Endodermal cell (in vitro differentiated cells): ENCODE measurements around the gene TMEM200C. TPM values are rescaled to one million over a fixed set of nuclear protein-coding genes. Genes with fewer than 3 reads are reported as not detected.

Source experiments
- DNase-seq: peaks from one replicate; pipeline ENCODE4 v3.0.0-alpha.2; 2017
- H3K27ac ChIP-seq: 2 replicates; pipeline ENCODE4 v1.5.1; 2013; ENCODE audit warnings: mild to moderate bottlenecking, low read depth, low read length, moderate library complexity
- H3K27me3 ChIP-seq: 2 replicates; pipeline ENCODE4 v1.6.1; 2013; ENCODE audit warnings: mild to moderate bottlenecking, low read length, moderate library complexity; ENCODE audit not compliant: insufficient read depth, control insufficient read depth, poor library complexity, severe bottlenecking
- H3K36me3 ChIP-seq: 2 replicates; pipeline ENCODE4 v1.7.0; 2013; ENCODE audit warnings: mild to moderate bottlenecking, low read length, moderate library complexity; ENCODE audit not compliant: control insufficient read depth, insufficient read depth
- H3K4me1 ChIP-seq: one replicate; pipeline ENCODE4 v1.7.0; 2013; ENCODE audit warnings: low read length; ENCODE audit not compliant: control insufficient read depth, insufficient read depth
- H3K4me3 ChIP-seq: 2 replicates; pipeline ENCODE4 v1.5.1; 2013; ENCODE audit warnings: mild to moderate bottlenecking, low read length, moderate library complexity
- H3K9ac ChIP-seq: 2 replicates; pipeline ENCODE4 v1.6.1; 2013; ENCODE audit warnings: mild to moderate bottlenecking, low read length, moderate library complexity; ENCODE audit not compliant: poor library complexity, severe bottlenecking; ENCODE audit errors: extremely low read depth
- H3K9me3 ChIP-seq: 2 replicates; pipeline ENCODE4 v1.6.1; 2013; ENCODE audit warnings: mild to moderate bottlenecking, low read length, moderate library complexity; ENCODE audit not compliant: control insufficient read depth
- H3K27ac Mint-ChIP-seq: 2 replicates; pipeline ENCODE4 v1.8.0; 2020; ENCODE audit warnings: mixed read lengths
- H3K27me3 Mint-ChIP-seq: 2 replicates; pipeline ENCODE4 v1.8.0; 2021; ENCODE audit warnings: mild to moderate bottlenecking, mixed read lengths; ENCODE audit not compliant: insufficient read depth
- H3K36me3 Mint-ChIP-seq: 2 replicates; pipeline ENCODE4 v1.8.0; 2020; ENCODE audit warnings: low read depth, mixed read lengths
- H3K4me1 Mint-ChIP-seq: 2 replicates; pipeline ENCODE4 v1.8.0; 2020; ENCODE audit warnings: mixed read lengths
- H3K4me3 Mint-ChIP-seq: 2 replicates; pipeline ENCODE4 v1.8.0; 2020; ENCODE audit warnings: mild to moderate bottlenecking, moderate library complexity, mixed read lengths
- H3K9me3 Mint-ChIP-seq: 2 replicates; pipeline ENCODE4 v1.8.0; 2020; ENCODE audit warnings: mild to moderate bottlenecking, mixed read lengths
- WGBS, 2 experiments: methylation state at CpG; one replicate each; pipeline versions ENCODE4 v1.1.5 to v1.1.7; 2013; ENCODE audit warnings: missing lambda C conversion rate in 2 of 2, mixed read lengths in 1 of 2; ENCODE audit not compliant: insufficient coverage in 1 of 2, insufficient read length in 1 of 2; 5-methylcytosine and 5-hydroxymethylcytosine counted together
- total RNA-seq, 2 donors: library from RNA; stranded (reverse); fragmentation: NEBNext Ultra II Directional in 1 of 2; extraction: Animal tissue kit (Norgen Biotek cat#: 25700) in 1 of 2; gene quantifications; 2 replicates in 1 of 2; 3 replicates in 1 of 2; pipeline ENCODE4 v1.2.1, GENCODE V29; 2021
- TF ChIP-seq, protein P1 (sequence below): fragments of 200-600 bp; sonication (generic); conservative IDR thresholded peaks from 2 replicates; pipeline ENCODE4 v1.5.0; 2021; ENCODE audit warnings: antibody characterized with exemption, mild to moderate bottlenecking

The TMEM200C gene
- total RNA-seq, 2 donors from 2014 or later: 4.7 to 7.3 TPM

DNA sequence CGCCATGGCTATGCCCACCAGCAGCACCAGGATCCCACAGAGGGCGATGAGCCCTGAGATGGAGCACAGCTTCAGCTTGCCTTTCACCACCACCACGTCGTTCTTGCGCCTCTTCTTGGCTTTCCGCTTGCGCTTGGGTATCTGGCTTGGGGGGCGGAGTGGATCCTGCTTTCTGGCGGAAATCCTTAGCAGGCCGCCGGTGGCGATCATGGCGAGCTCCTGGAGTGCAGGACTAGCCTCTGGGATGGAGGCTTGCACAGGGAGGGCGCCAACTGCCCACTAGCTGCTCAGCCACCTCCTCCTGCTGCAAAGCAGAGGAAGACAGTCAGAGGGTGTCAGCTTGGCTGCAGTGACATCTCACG is 3.5 kb downstream of the TMEM200C start:
- Histone ChIP-seq H3K36me3 (no peaks in the 10 kb centered on the region), H3K9me3 (no peaks in the 10 kb centered on the region), H3K27me3 (peaks cover 46% of the 10 kb centered on the region), H3K4me3 (no peak overlapping the region), H3K9ac (no peak overlapping the region), H3K27ac (no peak overlapping the region), H3K4me1 (no peaks in the 10 kb centered on the region)
- peak overlapping the region; percentile 47 for H3K4me3 Mint-ChIP-seq
- no peaks in the 10 kb centered on the region for H3K9me3 Mint-ChIP-seq
- DNase-seq: peak; percentile 66
- peaks cover 56% of the 10 kb centered on the region for H3K27me3 Mint-ChIP-seq
- TF ChIP-seq, protein P1, sequence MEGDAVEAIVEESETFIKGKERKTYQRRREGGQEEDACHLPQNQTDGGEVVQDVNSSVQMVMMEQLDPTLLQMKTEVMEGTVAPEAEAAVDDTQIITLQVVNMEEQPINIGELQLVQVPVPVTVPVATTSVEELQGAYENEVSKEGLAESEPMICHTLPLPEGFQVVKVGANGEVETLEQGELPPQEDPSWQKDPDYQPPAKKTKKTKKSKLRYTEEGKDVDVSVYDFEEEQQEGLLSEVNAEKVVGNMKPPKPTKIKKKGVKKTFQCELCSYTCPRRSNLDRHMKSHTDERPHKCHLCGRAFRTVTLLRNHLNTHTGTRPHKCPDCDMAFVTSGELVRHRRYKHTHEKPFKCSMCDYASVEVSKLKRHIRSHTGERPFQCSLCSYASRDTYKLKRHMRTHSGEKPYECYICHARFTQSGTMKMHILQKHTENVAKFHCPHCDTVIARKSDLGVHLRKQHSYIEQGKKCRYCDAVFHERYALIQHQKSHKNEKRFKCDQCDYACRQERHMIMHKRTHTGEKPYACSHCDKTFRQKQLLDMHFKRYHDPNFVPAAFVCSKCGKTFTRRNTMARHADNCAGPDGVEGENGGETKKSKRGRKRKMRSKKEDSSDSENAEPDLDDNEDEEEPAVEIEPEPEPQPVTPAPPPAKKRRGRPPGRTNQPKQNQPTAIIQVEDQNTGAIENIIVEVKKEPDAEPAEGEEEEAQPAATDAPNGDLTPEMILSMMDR: no peak
- WGBS, 2 experiments: 96 to 100% methylated on average over 9 to 15 of the region's 15 CpGs
- H3K4me1 Mint-ChIP-seq: peaks cover 15% of the 10 kb centered on the region
- H3K27ac Mint-ChIP-seq: no peak overlapping the region
- H3K36me3 Mint-ChIP-seq: no peaks in the 10 kb centered on the region

DNA sequence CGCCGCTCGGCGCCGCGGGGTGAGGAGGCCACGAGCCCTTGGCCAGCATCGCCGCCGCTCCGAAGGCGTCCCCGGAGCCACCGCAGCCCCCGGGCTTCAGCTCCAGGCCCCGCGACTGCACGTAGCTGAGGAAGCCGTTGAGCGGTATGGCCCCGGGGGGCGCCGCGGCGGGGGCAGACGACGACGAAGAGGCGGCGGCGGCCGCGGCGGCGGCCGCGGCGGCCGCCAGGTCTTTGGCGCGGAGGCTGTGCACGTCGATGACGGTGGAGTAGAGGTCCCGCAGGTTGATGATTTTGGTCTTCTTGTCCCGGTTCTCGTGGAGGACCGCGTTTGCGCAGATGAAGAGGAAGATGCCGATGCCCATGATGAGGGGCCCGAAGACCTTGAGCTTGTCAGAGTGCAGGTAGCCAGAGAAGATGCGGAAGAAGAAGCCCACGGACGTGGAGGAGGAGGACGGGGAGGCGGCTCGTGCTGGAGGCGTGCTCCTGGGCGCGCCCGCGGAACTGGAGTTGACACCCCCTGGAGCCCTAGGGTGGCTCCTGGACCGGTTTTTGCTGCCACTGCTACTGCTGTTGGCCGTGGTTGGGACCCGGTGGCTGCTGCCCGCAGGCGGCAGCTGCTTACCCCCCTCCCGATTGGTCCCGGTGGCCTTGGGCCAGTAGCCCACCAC is 4.0 kb downstream of the TMEM200C start:
- H3K9me3 ChIP-seq: no peaks in the 10 kb centered on the region
- H3K4me1 ChIP-seq: no peaks in the 10 kb centered on the region
- H3K27me3 ChIP-seq: peaks cover 46% of the 10 kb centered on the region
- no peaks in the 10 kb centered on the region for H3K36me3 ChIP-seq
- 47 to 73% methylated on average over 39 to 70 of the region's 70 CpGs for WGBS, 2 experiments
- no peak overlapping the region for H3K27ac ChIP-seq
- peak overlapping the region; percentile 47 for H3K4me3 Mint-ChIP-seq
- TF ChIP-seq, protein P1: no peak
- peak; percentile 59 for DNase-seq
- no peak overlapping the region for H3K4me3 ChIP-seq
- no peaks in the 10 kb centered on the region for H3K9me3 Mint-ChIP-seq
- no peaks in the 10 kb centered on the region for H3K36me3 Mint-ChIP-seq
- no peak overlapping the region for H3K9ac ChIP-seq
- H3K27me3 Mint-ChIP-seq: peaks cover 51% of the 10 kb centered on the region
- no peak overlapping the region for H3K27ac Mint-ChIP-seq
- peaks cover 9% of the 10 kb centered on the region for H3K4me1 Mint-ChIP-seq

DNA sequence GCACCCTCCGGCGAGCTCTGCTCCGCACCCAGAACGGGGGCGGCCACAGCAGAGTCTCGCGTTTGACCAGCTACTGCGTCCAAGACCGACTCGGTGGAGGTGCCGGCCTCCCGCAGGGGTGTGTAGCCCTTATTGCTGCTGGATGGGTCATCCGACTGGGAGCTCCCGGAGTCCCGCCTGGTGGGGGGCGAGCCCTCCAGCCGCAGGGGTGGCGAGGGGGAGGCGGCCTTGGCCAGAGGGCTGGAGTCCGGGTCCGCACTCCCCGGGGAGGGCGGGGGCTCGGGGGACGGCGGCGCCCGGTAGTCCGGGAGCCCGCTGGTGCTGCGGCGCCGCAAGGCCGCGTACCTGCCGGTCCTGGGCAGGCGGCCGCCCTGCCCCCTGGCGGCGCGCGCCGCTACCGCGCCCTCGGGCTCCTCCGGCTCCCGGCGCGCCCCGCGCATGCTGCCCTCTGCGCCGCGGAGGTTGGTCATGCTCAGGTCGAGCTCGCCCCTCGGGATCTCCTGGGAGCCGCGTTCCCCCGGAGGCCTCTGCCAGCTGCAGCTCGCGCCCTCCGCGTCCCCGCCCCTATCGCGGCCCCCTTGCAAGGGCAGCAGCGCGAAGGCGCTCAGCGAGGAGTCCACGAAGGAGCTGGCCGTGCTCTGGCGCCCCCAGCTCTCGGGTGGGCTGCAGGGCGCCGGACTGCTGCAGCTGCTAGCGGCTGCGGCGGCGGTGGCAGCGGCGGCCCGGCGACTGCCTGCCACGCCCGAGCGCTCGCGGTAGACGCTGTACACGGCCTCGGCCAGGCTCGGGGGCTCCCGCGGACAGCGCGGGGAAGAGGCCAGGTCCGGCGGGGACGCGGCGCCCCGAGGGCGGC is 4.8 kb downstream of the TMEM200C start:
- no peaks in the 10 kb centered on the region for H3K36me3 Mint-ChIP-seq
- peaks cover 6% of the 10 kb centered on the region for H3K4me1 Mint-ChIP-seq
- peak overlapping the region; percentile 47 for H3K4me3 Mint-ChIP-seq
- 11 to 30% methylated on average over 23 to 106 of the region's 106 CpGs for WGBS, 2 experiments
- Histone ChIP-seq H3K9ac (no peak overlapping the region), H3K27me3 (peaks cover 46% of the 10 kb centered on the region), H3K36me3 (no peaks in the 10 kb centered on the region), H3K9me3 (no peaks in the 10 kb centered on the region), H3K4me1 (no peaks in the 10 kb centered on the region), H3K27ac (no peak overlapping the region), H3K4me3 (peak overlapping the region; percentile 33)
- peaks cover 48% of the 10 kb centered on the region for H3K27me3 Mint-ChIP-seq
- TF ChIP-seq, protein P1: peak; percentile 83
- peak; percentile 87 for DNase-seq
- no peaks in the 10 kb centered on the region for H3K9me3 Mint-ChIP-seq
- H3K27ac Mint-ChIP-seq: no peak overlapping the region
